GM04503 (cell line): ENCODE measurements around the gene C22orf39.
A peak's percentile ranks its signal among the peaks of the same experiment; 100 is the strongest.

Source experiments
- DNase-seq: peaks from one replicate; pipeline ENCODE4 v3.0.0-alpha.2; 2012; ENCODE audit warnings: low read depth

C22orf39 gene

GRCh38 chr22:19447330-19448075 lies at the start of gene C22orf39:
Gene C22orf39, minus strand, starts transcription at chr22:19447711. Its CDS starts 23 bp downstream, at chr22:19447688.
- DNase-seq = peak; percentile 73

- no peak for DNase-seq
Measured at GRCh38 chr22:19497245-19497644, 49.7 kb upstream of the C22orf39 start.

- no peak for DNase-seq
Measured at GRCh38 chr22:19496324-19496630, 48.8 kb upstream of the C22orf39 start.

- DNase-seq = no peak
Measured at GRCh38 chr22:19495562-19496323, 48.2 kb upstream of the C22orf39 start.

GRCh38 chr22:19494676-19495173 lies 47.2 kb upstream of the C22orf39 start:
- DNase-seq = no peak

GRCh38 chr22:19494001-19494560 lies 46.6 kb upstream of the C22orf39 start:
- no peak for DNase-seq

GRCh38 chr22:19492504-19493174 lies 45.1 kb upstream of the C22orf39 start:
- no peak for DNase-seq

- no peak for DNase-seq
Measured at GRCh38 chr22:19490628-19491230, 43.2 kb upstream of the C22orf39 start.

GRCh38 chr22:19488884-19489843 lies 41.7 kb upstream of the C22orf39 start:
- no peak for DNase-seq

GRCh38 chr22:19488285-19488684 lies 40.8 kb upstream of the C22orf39 start:
- no peak for DNase-seq

GRCh38 chr22:19483481-19484244 lies 36.2 kb upstream of the C22orf39 start:
- DNase-seq = peak; percentile 28

GRCh38 chr22:19482297-19482696 lies 34.8 kb upstream of the C22orf39 start:
- DNase-seq = no peak

GRCh38 chr22:19480789-19481188 lies 33.3 kb upstream of the C22orf39 start:
- DNase-seq = no peak

GRCh38 chr22:19480173-19480568 lies 32.7 kb upstream of the C22orf39 start:
- no peak for DNase-seq

- peak; percentile 95 for DNase-seq
Measured at GRCh38 chr22:19479355-19480172, 32.1 kb upstream of the C22orf39 start, which contains the start of gene CDC45. Gene CDC45, plus strand, starts transcription at chr22:19479920. Its CDS starts 49 bp downstream, at chr22:19479969.

GRCh38 chr22:19478901-19479354 lies 31.4 kb upstream of the C22orf39 start, which contains the start of gene UFD1:
Gene UFD1, minus strand, starts transcription at chr22:19479193. Its CDS starts 108 bp downstream, at chr22:19479085.
- no peak for DNase-seq

- no peak for DNase-seq
Measured at GRCh38 chr22:19478045-19478900, 30.8 kb upstream of the C22orf39 start.
